NK-92 treated with Interleukin-12 subunit alpha and Interleukin-12 subunit beta, amount 100 ng/mL, for 24 hours (cell line): ENCODE measurements around the gene CAST.
"Not testable (repeated sequence)": the region's sequence is repeated elsewhere in the genome, so short reads cannot be mapped to it uniquely, and the experiment has no call there.

Experiments
- DNase-seq: peaks from one replicate; lab custom pipeline; 2025; lab: John Stamatoyannopoulos, UW

Gene CAST

GRCh38 chr5:96661855-96662724 lies at the start of gene CAST:
Gene CAST (plus strand): TSS chr5:96662376. CDS start chr5:96662423, 47 bp downstream.
- DNase-seq: peak; percentile 93

- DNase-seq: no peak
Observed at GRCh38 chr5:96614110-96614691, 48.0 kb upstream of the CAST start.

DNA sequence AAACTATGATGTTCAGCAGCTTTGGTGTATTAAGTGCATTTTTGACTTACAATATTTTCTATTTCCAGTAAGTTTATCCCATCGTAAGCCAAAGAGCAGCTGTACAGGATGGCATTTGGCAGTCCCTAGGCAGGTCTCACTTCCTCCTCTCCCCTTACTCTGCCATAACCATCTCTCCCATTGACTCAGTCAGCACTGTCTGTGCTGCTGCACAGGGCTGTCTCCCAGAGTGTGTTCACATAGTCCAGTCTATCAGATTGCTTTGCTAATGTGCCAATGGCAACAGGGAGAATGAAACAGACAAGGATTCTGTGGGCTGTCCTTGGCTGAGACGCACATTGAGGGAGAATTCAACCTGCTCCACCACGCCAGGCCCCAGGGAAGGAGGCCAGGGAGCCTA lies 47.0 kb upstream of the CAST start:
- no peak for DNase-seq

GRCh38 chr5:96616801-96617200 lies 45.4 kb upstream of the CAST start:
- DNase-seq: no peak

DNA sequence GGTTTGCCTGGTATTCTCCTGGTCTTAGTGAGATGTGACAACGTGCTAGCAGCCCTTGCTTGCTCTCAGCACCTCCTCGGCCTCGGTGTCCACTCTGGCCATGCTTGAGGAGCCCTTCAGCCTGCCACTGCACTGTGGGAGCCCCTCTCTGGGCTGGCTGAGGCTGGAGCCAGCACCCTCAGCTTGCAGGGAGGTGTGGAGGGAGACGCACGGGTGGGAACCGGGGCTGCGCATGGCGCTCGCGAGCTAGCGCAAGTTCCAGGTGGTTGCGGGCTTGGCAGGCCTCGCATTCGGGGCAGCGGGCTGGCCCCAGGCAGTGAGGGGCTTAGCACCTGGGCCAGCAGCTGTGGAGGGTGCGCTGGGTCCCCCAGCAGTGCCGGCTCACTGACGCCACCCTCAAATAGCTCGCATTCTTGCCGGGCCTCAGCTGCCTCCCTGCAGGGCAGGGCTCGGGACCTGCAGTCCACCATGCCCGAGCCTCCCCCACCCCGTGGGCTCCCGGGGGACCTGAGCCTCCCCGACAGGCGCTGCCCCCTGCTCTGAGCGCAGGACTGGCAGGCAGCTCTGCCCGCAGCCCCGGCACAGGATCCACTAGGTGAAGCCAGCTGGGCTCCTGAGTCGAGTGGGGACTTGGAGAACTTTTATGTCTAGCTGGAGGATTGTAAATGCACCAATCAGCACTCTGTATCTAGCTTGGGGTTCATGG lies 43.7 kb upstream of the CAST start:
- DNase-seq: not testable (repeated sequence)

- no peak for DNase-seq
Observed at GRCh38 chr5:96619946-96620345, 42.2 kb upstream of the CAST start.

DNA sequence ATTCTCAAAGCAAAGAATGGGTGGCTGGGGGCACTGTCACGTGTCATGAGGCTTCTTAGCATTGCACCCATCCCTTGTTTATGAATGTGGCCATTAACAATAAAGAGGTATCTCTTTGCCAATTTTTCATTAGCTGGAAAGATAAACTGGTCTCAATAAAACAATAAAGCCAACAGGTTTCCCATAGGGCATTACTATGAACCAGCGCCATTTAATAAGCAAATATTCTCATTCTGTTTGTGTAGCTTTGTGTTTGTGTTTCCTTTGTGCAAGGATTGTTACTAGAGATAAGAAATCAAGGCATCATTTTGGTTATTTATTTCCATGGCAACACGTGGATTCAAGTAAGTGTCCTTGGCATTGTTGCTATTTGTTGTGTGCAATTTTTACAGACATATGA lies 37.6 kb upstream of the CAST start:
- DNase-seq: no peak

DNA sequence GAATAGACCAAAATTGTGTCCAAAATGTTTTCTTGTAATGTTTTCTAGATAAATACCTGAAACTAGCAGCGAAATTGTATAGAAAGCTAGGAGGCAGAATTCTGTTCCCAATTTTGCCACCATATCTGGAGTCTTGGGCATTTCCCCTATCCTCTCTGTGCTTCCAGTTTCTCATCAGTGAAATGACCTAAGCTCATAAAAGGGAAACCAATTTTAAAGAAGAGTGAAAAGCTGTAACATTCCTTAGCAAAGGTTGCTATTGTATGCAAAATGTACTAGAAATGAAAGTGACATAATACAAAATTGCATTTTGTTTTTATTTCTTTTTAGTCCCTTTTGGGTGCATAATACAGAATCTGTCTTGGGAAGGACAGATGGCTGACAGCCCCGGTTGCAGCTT lies 36.8 kb upstream of the CAST start:
- no peak for DNase-seq

GRCh38 chr5:96626956-96627355 lies 35.2 kb upstream of the CAST start:
- DNase-seq: no peak

- DNase-seq: no peak
Observed at GRCh38 chr5:96627792-96628398, 34.3 kb upstream of the CAST start.

DNA sequence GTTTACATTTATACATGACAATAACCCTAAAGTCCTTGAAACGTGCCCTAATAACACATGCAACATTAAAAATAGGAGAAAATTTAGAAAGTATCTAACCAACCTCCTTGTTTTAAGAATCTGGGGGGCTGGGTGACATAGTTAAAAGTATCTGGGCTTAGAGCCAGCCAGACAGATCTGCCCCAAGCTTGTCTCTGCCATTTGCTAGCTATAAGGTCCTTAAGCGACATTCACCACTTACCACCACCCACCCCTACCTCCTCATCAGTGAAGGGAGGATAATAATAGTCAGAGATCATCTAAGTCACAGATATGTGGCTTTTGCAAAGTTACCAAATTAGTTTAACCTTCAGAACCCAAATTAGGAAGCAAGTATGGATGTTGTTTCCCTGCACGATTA lies 33.8 kb upstream of the CAST start:
- no peak for DNase-seq

DNA sequence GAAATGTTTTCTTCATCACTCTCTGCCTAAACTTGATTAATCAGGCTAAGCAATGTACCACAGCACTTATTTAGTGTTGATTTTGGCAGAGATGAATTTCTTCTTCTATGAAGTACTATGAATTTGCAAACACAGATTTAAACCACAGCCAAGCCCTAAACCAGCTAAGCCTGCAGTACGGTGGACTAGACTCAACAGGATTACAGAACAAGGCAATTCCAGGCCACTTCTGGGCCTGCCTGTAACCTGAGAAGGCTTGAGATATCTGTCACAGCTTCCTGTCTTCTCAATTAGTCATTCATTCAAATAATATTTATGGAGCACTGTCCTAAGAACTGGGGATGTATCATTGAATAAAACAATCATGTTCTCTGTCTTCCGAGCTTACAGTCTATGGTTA lies 32.4 kb upstream of the CAST start:
- no peak for DNase-seq

GRCh38 chr5:96633820-96634219 lies 28.4 kb upstream of the CAST start:
- no peak for DNase-seq

DNA sequence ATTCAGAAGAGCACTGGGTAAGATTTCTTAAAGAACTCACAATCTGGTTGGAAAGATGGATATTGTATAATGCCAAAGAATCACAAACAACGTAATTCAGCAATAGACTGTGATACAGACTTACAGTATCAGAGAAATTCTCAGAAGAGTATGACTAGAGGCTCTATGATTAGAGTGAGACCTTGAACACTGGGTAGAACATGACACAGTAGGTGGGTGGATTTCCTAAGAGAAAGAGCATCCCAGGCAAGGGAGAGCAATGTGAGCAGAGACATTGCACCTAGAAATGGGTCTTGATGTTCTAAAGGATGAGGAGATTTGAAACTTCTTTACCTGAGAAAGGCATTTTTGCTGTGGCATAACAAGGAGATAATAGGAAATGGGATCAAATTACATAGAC lies 27.3 kb upstream of the CAST start:
- DNase-seq: no peak

GRCh38 chr5:96636046-96636445 lies 26.1 kb upstream of the CAST start:
- DNase-seq: no peak

GRCh38 chr5:96636594-96636993 lies 25.6 kb upstream of the CAST start:
- no peak for DNase-seq

GRCh38 chr5:96637196-96637595 lies 25.0 kb upstream of the CAST start:
- no peak for DNase-seq

DNA sequence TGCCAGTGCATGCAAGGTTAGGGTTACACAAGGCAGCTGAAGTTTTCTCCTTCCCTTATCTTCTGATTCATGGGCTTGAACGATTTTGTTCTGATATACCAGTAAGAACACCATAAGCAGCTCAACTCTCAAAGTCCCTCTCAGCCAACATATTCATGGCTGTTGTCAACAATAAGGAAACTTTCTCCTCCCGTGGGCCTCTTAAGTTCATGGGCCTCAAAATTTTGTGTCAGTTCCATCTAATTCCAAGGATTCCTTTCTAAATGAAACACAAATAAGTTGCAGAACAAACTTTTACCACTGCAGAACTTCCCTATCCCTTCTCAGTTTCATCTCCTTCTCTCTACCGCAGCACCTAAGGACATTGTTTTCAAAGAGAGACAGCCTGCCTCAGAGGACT lies 23.6 kb upstream of the CAST start:
- DNase-seq: no peak

GRCh38 chr5:96640696-96641095 lies 21.5 kb upstream of the CAST start:
- no peak for DNase-seq

- no peak for DNase-seq
Observed at GRCh38 chr5:96641368-96642280, 20.6 kb upstream of the CAST start.

DNA sequence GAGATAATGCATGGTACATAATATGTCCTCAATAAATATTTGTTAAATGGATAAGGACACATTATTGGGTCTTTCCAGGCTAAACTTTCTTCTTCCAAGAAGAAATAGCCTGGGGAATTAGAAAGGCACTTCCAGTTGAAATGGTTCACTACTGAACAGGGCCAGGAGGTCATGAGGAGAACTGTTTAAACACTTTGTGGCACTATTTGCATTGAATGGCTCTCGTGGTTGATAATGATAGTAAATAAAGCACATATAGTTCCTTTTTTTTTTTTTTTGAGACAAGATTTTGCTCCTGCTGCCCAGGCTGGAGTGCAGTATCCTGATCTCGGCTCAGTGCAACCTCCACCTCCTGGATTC lies 19.9 kb upstream of the CAST start:
- no peak for DNase-seq

GRCh38 chr5:96645091-96645490 lies 17.1 kb upstream of the CAST start:
- DNase-seq: no peak
